Suprapubic skin (tissue), 4 donors: ENCODE data around the gene PGAM5. TPM values are rescaled to one million over a fixed set of nuclear protein-coding genes. Genes with fewer than 3 reads are reported as not detected.
"Not testable (repeated sequence)": the region's sequence is repeated elsewhere in the genome, so short reads cannot be mapped to it uniquely, and the experiment has no call there.

Experiments used
- DNase-seq, 2 donors: peaks; one replicate each; pipeline ENCODE4 v3.0.0-alpha.2; 2019; ENCODE audit warnings: low spot score in 2 of 2
- H3K27ac ChIP-seq: fragments of 200-600 bp; sonication (generic); one replicate; pipeline ENCODE4 v1.5.1; 2019
- H3K27me3 ChIP-seq: fragments of 200-600 bp; sonication (generic); one replicate; pipeline ENCODE4 v1.5.1; 2019
- H3K36me3 ChIP-seq: fragments of 200-600 bp; sonication (generic); one replicate; pipeline ENCODE4 v1.5.1; 2019
- H3K4me1 ChIP-seq: fragments of 200-600 bp; sonication (generic); one replicate; pipeline ENCODE4 v1.5.1; 2019
- H3K4me3 ChIP-seq: fragments of 200-600 bp; sonication (generic); one replicate; pipeline ENCODE4 v1.5.1; 2019; ENCODE audit warnings: mild to moderate bottlenecking
- H3K9me3 ChIP-seq: fragments of 200-600 bp; sonication (generic); one replicate; pipeline ENCODE4 v1.5.1; 2019
- CTCF ChIP-seq, 2 donors: fragments of 200-600 bp in 1 of 2; fragments of 450-650 bp in 1 of 2; sonication (generic) in 1 of 2; IDR thresholded peaks; one replicate each; pipeline ENCODE4 v1.5.1; 2016 to 2019; ENCODE audit warnings: antibody characterized with exemption in 2 of 2, mild to moderate bottlenecking in 1 of 2, moderate library complexity in 1 of 2
- EP300 ChIP-seq: sonication (generic); formaldehyde crosslinking; IDR thresholded peaks from one replicate; pipeline ENCODE4 v1.6.1; 2017; ENCODE audit warnings: antibody characterized with exemption
- POLR2A ChIP-seq, 2 donors: fragments of 450-650 bp; IDR thresholded peaks; one replicate each; pipeline ENCODE4 v1.6.1; 2017; ENCODE audit warnings: antibody characterized with exemption in 2 of 2, mild to moderate bottlenecking in 2 of 2, moderate library complexity in 2 of 2
- POLR2AphosphoS5 ChIP-seq, 3 donors: sonication (generic); formaldehyde crosslinking; IDR thresholded peaks; one replicate each; pipeline ENCODE4 v1.6.1; 2017; ENCODE audit warnings: antibody characterized with exemption in 3 of 3
- WGBS: methylation state at CpG from one replicate; pipeline ENCODE4 v1.1.5; 2018; 5-methylcytosine and 5-hydroxymethylcytosine counted together
- total RNA-seq, 4 donors: library from RNA; depleted of rRNA; stranded (reverse); fragments of >200 nt; gene quantifications; one replicate each; pipeline ENCODE4 v1.1.0, GENCODE V29; 2016

PGAM5 gene
- total RNA-seq, 4 donors from 2014 or later = 31.4 to 43.1 (median 38.7) TPM

- TF ChIP-seq POLR2AphosphoS5 (IDR thresholded peaks at IDR 0.05) (no peak), POLR2A (IDR thresholded peaks at IDR 0.05) (no peak), EP300 (no peak)
- Histone ChIP-seq H3K4me3 (no peak overlapping the region), H3K27me3 (no peaks in the 10 kb centered on the region), H3K4me1 (peaks cover 16% of the 10 kb centered on the region), H3K9me3 (no peaks in the 10 kb centered on the region), H3K27ac (no peak overlapping the region), H3K36me3 (no peaks in the 10 kb centered on the region)
- WGBS = 96% methylated on average over 9 of the region's 9 CpGs
- DNase-seq = no peak
These were observed 20.5 kb upstream of the PGAM5 start for GRCh38 chr12:132690112-132690511.

- H3K36me3 ChIP-seq, H3K4me1 ChIP-seq, H3K27me3 ChIP-seq, H3K9me3 ChIP-seq, DNase-seq, H3K27ac ChIP-seq, H3K4me3 ChIP-seq: not testable (repeated sequence)
- WGBS = 100% methylated on average over 2 of the region's 3 CpGs
These were observed 18.6 kb upstream of the PGAM5 start for GRCh38 chr12:132692030-132692429.

GRCh38 chr12:132694888-132695287, 15.8 kb upstream of the PGAM5 start:
- H3K27me3 ChIP-seq, H3K4me3 ChIP-seq, H3K9me3 ChIP-seq, H3K4me1 ChIP-seq, H3K27ac ChIP-seq, DNase-seq: not testable (repeated sequence)
- WGBS = 100% methylated on average over 3 of the region's 3 CpGs
- peaks cover 11% of the 10 kb centered on the region for H3K36me3 ChIP-seq

- 50% methylated on average over 12 of the region's 12 CpGs for WGBS
- no peak overlapping the region for H3K4me3 ChIP-seq
- H3K36me3 ChIP-seq = peaks cover 11% of the 10 kb centered on the region
- H3K9me3 ChIP-seq = no peaks in the 10 kb centered on the region
- no peak overlapping the region for H3K27ac ChIP-seq
- no peak for DNase-seq
- H3K27me3 ChIP-seq = no peaks in the 10 kb centered on the region
- no peak for TF ChIP-seq EP300
- no peak for TF ChIP-seq POLR2AphosphoS5 (IDR thresholded peaks at IDR 0.05)
- TF ChIP-seq CTCF (IDR thresholded peaks at IDR 0.05) = no peak
- TF ChIP-seq POLR2A (IDR thresholded peaks at IDR 0.05) = no peak
- H3K4me1 ChIP-seq = peaks cover 9% of the 10 kb centered on the region
These were observed 15.2 kb upstream of the PGAM5 start for GRCh38 chr12:132695431-132695830.

- no peak for DNase-seq
- Histone ChIP-seq H3K9me3 (no peaks in the 10 kb centered on the region), H3K4me3 (no peak overlapping the region), H3K36me3 (peaks cover 15% of the 10 kb centered on the region), H3K27ac (no peak overlapping the region), H3K27me3 (no peaks in the 10 kb centered on the region), H3K4me1 (peaks cover 9% of the 10 kb centered on the region)
- WGBS = 76% methylated on average over 5 of the region's 5 CpGs
- TF ChIP-seq CTCF (IDR thresholded peaks at IDR 0.05) (no peak), EP300 (no peak), POLR2AphosphoS5 (IDR thresholded peaks at IDR 0.05) (no peak), POLR2A (IDR thresholded peaks at IDR 0.05) (no peak)
These were observed 12.3 kb upstream of the PGAM5 start for GRCh38 chr12:132698341-132698740.

GRCh38 chr12:132700212-132700822, 10.3 kb upstream of the PGAM5 start:
- H3K9me3 ChIP-seq = no peaks in the 10 kb centered on the region
- no peak overlapping the region for H3K4me3 ChIP-seq
- H3K4me1 ChIP-seq = peaks cover 5% of the 10 kb centered on the region
- H3K36me3 ChIP-seq = peaks cover 23% of the 10 kb centered on the region
- DNase-seq = no peak
- no peaks in the 10 kb centered on the region for H3K27me3 ChIP-seq
- TF ChIP-seq EP300 = no peak
- no peak for TF ChIP-seq POLR2A (IDR thresholded peaks at IDR 0.05)
- no peak for TF ChIP-seq CTCF (IDR thresholded peaks at IDR 0.05)
- no peak for TF ChIP-seq POLR2AphosphoS5 (IDR thresholded peaks at IDR 0.05)
- H3K27ac ChIP-seq = no peak overlapping the region
- 90% methylated on average over 10 of the region's 10 CpGs for WGBS

- DNase-seq = no peak
- WGBS = 83% methylated on average over 4 of the region's 4 CpGs
- no peak for TF ChIP-seq EP300
- no peak for TF ChIP-seq POLR2AphosphoS5 (IDR thresholded peaks at IDR 0.05)
- no peak for TF ChIP-seq CTCF (IDR thresholded peaks at IDR 0.05)
- no peak for TF ChIP-seq POLR2A (IDR thresholded peaks at IDR 0.05)
- H3K27ac ChIP-seq = no peak overlapping the region
- no peaks in the 10 kb centered on the region for H3K9me3 ChIP-seq
- no peaks in the 10 kb centered on the region for H3K27me3 ChIP-seq
- no peak overlapping the region for H3K4me3 ChIP-seq
- peaks cover 18% of the 10 kb centered on the region for H3K36me3 ChIP-seq
- no peaks in the 10 kb centered on the region for H3K4me1 ChIP-seq
These were observed 8.0 kb upstream of the PGAM5 start for GRCh38 chr12:132702640-132703039.
